DOHH2 (cell line): Measurements from ENCODE around the gene SERP2.

ENCODE experiments used
- H3F3A ChIP-seq: fragments of 200-600 bp; sonication (generic), shearing (Covaris generic); 2 replicates; pipeline ENCODE4 v1.6.0; 2016; ENCODE audit warnings: antibody characterized with exemption, mild to moderate bottlenecking; ENCODE audit not compliant: control insufficient read depth, insufficient read depth
- H3K27ac ChIP-seq: fragments of 200-600 bp; sonication (generic); 2 replicates; pipeline ENCODE4 v1.5.1; 2014; ENCODE audit warnings: low read depth, mild to moderate bottlenecking, low read length, moderate library complexity
- H3K27me3 ChIP-seq: fragments of 200-600 bp; sonication (generic); 2 replicates; pipeline ENCODE4 v1.6.1; 2014; ENCODE audit warnings: mild to moderate bottlenecking, low read length, mixed read lengths; ENCODE audit not compliant: control insufficient read depth
- H3K36me3 ChIP-seq: fragments of 200-600 bp; sonication (generic); 2 replicates; pipeline ENCODE4 v1.6.1; 2014; ENCODE audit warnings: mild to moderate bottlenecking, low read length, moderate library complexity, mixed read lengths; ENCODE audit not compliant: control insufficient read depth
- H3K4me1 ChIP-seq: fragments of 200-600 bp; sonication (generic); 2 replicates; pipeline ENCODE4 v1.6.1; 2014; ENCODE audit warnings: mild to moderate bottlenecking, low read length, mixed read lengths; ENCODE audit not compliant: control insufficient read depth
- H3K4me2 ChIP-seq: fragments of 200-600 bp; sonication (generic); 2 replicates; pipeline ENCODE4 v1.6.0; 2014; ENCODE audit warnings: mild to moderate bottlenecking, low read length, moderate library complexity
- H3K4me3 ChIP-seq: fragments of 200-600 bp; sonication (generic); 2 replicates; pipeline ENCODE4 v1.5.1; 2014; ENCODE audit warnings: mild to moderate bottlenecking, low read length, mixed read lengths
- H3K79me2 ChIP-seq: fragments of 200-600 bp; sonication (generic); 2 replicates; pipeline ENCODE4 v1.6.1; 2014; ENCODE audit warnings: mild to moderate bottlenecking, low read length, mixed read lengths; ENCODE audit not compliant: control insufficient read depth
- H3K9me2 ChIP-seq: fragments of 200-600 bp; sonication (generic); replicated peaks from 2 replicates; pipeline ENCODE4 v1.6.1; 2014; ENCODE audit warnings: mild to moderate bottlenecking, low read length, mixed read lengths; ENCODE audit not compliant: control insufficient read depth
- H3K9me3 ChIP-seq: fragments of 200-600 bp; sonication (generic); 2 replicates; pipeline ENCODE4 v1.6.1; 2014; ENCODE audit warnings: antibody characterized with exemption, low read length, mixed read lengths; ENCODE audit not compliant: control insufficient read depth, insufficient read depth
- H4K20me1 ChIP-seq: fragments of 200-600 bp; sonication (generic); 2 replicates; pipeline ENCODE4 v1.6.0; 2014; ENCODE audit warnings: low read depth, mild to moderate bottlenecking, antibody characterized with exemption, low read length, moderate library complexity; ENCODE audit not compliant: control insufficient read depth, insufficient read depth
- EZH2phosphoT487 ChIP-seq: fragments of 200-600 bp; sonication (generic); IDR thresholded peaks from 2 replicates; pipeline ENCODE4 v1.6.1; 2017; ENCODE audit warnings: borderline replicate concordance, mild to moderate bottlenecking, antibody characterized with exemption, low read length, moderate library complexity, mixed read lengths
- TF ChIP-seq, protein P1 (sequence below): fragments of 200-600 bp; sonication (generic); IDR thresholded peaks from one replicate; pipeline ENCODE4 v1.5.1; 2014; ENCODE audit warnings: antibody characterized with exemption, mild to moderate bottlenecking, low read depth, low read length; ENCODE audit not compliant: poor library complexity, severe bottlenecking

Gene SERP2

GRCh38 chr13:44426461-44426860 is 52.8 kb downstream of the SERP2 start:
- Histone ChIP-seq H3K9me2 (no peaks in the 10 kb centered on the region), H3K79me2 (no peaks in the 10 kb centered on the region), H3K27me3 (no peaks in the 10 kb centered on the region), H4K20me1 (no peaks in the 10 kb centered on the region), H3K4me1 (peaks cover 6% of the 10 kb centered on the region; the same call in 1 of the 2 replicates), H3K4me3 (no peak overlapping the region), H3K27ac (no peak overlapping the region), H3K9me3 (no peaks in the 10 kb centered on the region), H3F3A (peaks cover 2% of the 10 kb centered on the region; the same call in 1 of the 2 replicates), H3K4me2 (no peak overlapping the region), H3K36me3 (no peaks in the 10 kb centered on the region)
- TF ChIP-seq, protein P1, sequence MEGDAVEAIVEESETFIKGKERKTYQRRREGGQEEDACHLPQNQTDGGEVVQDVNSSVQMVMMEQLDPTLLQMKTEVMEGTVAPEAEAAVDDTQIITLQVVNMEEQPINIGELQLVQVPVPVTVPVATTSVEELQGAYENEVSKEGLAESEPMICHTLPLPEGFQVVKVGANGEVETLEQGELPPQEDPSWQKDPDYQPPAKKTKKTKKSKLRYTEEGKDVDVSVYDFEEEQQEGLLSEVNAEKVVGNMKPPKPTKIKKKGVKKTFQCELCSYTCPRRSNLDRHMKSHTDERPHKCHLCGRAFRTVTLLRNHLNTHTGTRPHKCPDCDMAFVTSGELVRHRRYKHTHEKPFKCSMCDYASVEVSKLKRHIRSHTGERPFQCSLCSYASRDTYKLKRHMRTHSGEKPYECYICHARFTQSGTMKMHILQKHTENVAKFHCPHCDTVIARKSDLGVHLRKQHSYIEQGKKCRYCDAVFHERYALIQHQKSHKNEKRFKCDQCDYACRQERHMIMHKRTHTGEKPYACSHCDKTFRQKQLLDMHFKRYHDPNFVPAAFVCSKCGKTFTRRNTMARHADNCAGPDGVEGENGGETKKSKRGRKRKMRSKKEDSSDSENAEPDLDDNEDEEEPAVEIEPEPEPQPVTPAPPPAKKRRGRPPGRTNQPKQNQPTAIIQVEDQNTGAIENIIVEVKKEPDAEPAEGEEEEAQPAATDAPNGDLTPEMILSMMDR: no peak
- TF ChIP-seq EZH2phosphoT487: no peak

GRCh38 chr13:44429311-44429710 is 55.7 kb downstream of the SERP2 start:
- H3K27me3 ChIP-seq: no peaks in the 10 kb centered on the region
- H3K9me2 ChIP-seq: no peaks in the 10 kb centered on the region
- H3F3A ChIP-seq: peaks cover 22% of the 10 kb centered on the region
- peaks cover 6% of the 10 kb centered on the region for H3K79me2 ChIP-seq
- H3K4me2 ChIP-seq: no peak overlapping the region
- peaks cover 6% of the 10 kb centered on the region for H4K20me1 ChIP-seq
- no peak overlapping the region for H3K4me3 ChIP-seq
- peaks cover 18% of the 10 kb centered on the region for H3K36me3 ChIP-seq
- no peaks in the 10 kb centered on the region for H3K9me3 ChIP-seq
- TF ChIP-seq, protein P1: no peak
- TF ChIP-seq EZH2phosphoT487: no peak
- H3K4me1 ChIP-seq: peaks cover 14% of the 10 kb centered on the region
- no peak overlapping the region for H3K27ac ChIP-seq

DNA sequence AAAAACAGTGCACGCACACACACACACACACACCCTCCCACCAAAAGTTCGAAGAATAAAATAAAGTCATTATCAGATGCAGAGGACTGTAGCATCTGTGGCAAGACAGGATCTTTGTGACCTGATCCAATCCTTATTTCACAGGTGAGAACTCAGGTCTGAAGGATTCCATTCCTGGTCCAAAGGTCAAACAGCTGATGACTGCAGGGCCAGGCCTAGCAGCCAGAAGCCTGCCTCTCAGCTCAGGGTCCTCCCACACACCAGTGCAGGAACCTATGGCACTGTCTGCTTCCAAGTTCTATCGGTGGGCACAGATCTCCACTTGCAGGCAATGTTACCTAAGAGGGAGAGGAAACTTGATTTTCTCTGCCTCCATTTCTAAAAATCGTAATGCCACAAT is 57.5 kb downstream of the SERP2 start:
- peaks cover 17% of the 10 kb centered on the region for H3K4me1 ChIP-seq
- no peaks in the 10 kb centered on the region for H3K9me3 ChIP-seq
- no peak overlapping the region for H3K27ac ChIP-seq
- no peaks in the 10 kb centered on the region for H3K27me3 ChIP-seq
- no peak overlapping the region for H3K4me2 ChIP-seq
- H3K36me3 ChIP-seq: peaks cover 34% of the 10 kb centered on the region
- peaks cover 13% of the 10 kb centered on the region for H4K20me1 ChIP-seq
- no peaks in the 10 kb centered on the region for H3K9me2 ChIP-seq
- H3K79me2 ChIP-seq: peaks cover 22% of the 10 kb centered on the region
- H3F3A ChIP-seq: peaks cover 36% of the 10 kb centered on the region
- TF ChIP-seq, protein P1: no peak
- TF ChIP-seq EZH2phosphoT487: no peak
- H3K4me3 ChIP-seq: no peak overlapping the region
